Ishikawa (cell line): Measurements from ENCODE around the gene SIRT3.

Experiments
- CEBPB ChIP-seq: IDR thresholded peaks from 2 replicates; pipeline ENCODE4 v1.6.1; 2012
- CREB1 ChIP-seq: IDR thresholded peaks from 2 replicates; pipeline ENCODE4 v1.6.1; 2012; ENCODE audit warnings: low read depth
- EGR1 ChIP-seq: IDR thresholded peaks from 2 replicates; pipeline ENCODE4 v1.6.1; 2012
- EP300 ChIP-seq: IDR thresholded peaks from 2 replicates; pipeline ENCODE4 v1.6.1; 2012; ENCODE audit warnings: borderline replicate concordance
- FOXM1 ChIP-seq: IDR thresholded peaks from 2 replicates; pipeline ENCODE4 v1.6.1; 2012; ENCODE audit warnings: low read depth, borderline replicate concordance
- NFIC ChIP-seq: IDR thresholded peaks from 2 replicates; pipeline ENCODE4 v1.6.1; 2012
- RAD21 ChIP-seq: IDR thresholded peaks from 2 replicates; pipeline ENCODE4 v1.6.1; 2012; ENCODE audit warnings: low read depth
- TAF1 ChIP-seq: IDR thresholded peaks from 2 replicates; pipeline ENCODE4 v1.6.1; 2012; ENCODE audit warnings: low read depth, mild to moderate bottlenecking
- TCF12 ChIP-seq: IDR thresholded peaks from 2 replicates; pipeline ENCODE4 v1.6.1; 2012; ENCODE audit warnings: low read depth
- TEAD4 ChIP-seq: IDR thresholded peaks from 2 replicates; pipeline ENCODE4 v1.6.1; 2012
- YY1 ChIP-seq: IDR thresholded peaks from 2 replicates; pipeline ENCODE4 v1.6.1; 2012; ENCODE audit warnings: low read depth
- ZBTB7A ChIP-seq: IDR thresholded peaks from 2 replicates; pipeline ENCODE4 v1.6.1; 2012; ENCODE audit warnings: low read depth
- TF ChIP-seq, protein P1 (sequence below): IDR thresholded peaks from 2 replicates; pipeline ENCODE4 v1.6.1; 2012; ENCODE audit warnings: low read depth, mild to moderate bottlenecking
- TF ChIP-seq, protein P2 (sequence below): IDR thresholded peaks from 2 replicates; pipeline ENCODE4 v1.6.1; 2012
- TF ChIP-seq, protein P3 (sequence below): IDR thresholded peaks from 2 replicates; pipeline ENCODE4 v1.6.1; 2012

SIRT3 gene

DNA sequence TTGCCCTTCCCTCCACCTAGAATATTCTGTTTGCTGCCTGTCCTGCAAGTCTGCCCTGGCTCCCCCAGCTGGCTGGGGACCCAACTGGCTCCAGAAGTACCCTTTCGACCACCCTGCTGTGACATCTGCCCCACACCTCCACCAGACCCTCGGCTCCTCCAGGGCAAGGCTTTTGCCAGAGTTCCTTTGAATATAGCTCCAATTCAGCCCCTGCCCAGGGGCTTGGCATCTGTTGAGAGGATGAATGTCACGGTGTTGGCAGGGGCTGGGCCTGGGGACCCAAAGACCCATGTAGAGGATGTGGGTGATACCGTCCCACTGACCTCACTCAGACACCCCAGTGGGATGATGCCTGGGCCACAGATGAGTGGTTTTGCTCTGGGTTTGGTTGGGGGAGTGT lies 46.0 kb upstream of the SIRT3 start:
- TF ChIP-seq RAD21, result no peak
- no peak for TF ChIP-seq TCF12
- TF ChIP-seq, protein P1, sequence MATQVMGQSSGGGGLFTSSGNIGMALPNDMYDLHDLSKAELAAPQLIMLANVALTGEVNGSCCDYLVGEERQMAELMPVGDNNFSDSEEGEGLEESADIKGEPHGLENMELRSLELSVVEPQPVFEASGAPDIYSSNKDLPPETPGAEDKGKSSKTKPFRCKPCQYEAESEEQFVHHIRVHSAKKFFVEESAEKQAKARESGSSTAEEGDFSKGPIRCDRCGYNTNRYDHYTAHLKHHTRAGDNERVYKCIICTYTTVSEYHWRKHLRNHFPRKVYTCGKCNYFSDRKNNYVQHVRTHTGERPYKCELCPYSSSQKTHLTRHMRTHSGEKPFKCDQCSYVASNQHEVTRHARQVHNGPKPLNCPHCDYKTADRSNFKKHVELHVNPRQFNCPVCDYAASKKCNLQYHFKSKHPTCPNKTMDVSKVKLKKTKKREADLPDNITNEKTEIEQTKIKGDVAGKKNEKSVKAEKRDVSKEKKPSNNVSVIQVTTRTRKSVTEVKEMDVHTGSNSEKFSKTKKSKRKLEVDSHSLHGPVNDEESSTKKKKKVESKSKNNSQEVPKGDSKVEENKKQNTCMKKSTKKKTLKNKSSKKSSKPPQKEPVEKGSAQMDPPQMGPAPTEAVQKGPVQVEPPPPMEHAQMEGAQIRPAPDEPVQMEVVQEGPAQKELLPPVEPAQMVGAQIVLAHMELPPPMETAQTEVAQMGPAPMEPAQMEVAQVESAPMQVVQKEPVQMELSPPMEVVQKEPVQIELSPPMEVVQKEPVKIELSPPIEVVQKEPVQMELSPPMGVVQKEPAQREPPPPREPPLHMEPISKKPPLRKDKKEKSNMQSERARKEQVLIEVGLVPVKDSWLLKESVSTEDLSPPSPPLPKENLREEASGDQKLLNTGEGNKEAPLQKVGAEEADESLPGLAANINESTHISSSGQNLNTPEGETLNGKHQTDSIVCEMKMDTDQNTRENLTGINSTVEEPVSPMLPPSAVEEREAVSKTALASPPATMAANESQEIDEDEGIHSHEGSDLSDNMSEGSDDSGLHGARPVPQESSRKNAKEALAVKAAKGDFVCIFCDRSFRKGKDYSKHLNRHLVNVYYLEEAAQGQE, result no peak
- TF ChIP-seq NFIC, result no peak
- TF ChIP-seq ZBTB7A, result no peak
- TF ChIP-seq YY1, result no peak
- TF ChIP-seq, protein P2, sequence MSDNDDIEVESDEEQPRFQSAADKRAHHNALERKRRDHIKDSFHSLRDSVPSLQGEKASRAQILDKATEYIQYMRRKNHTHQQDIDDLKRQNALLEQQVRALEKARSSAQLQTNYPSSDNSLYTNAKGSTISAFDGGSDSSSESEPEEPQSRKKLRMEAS, result no peak
- no peak for TF ChIP-seq TEAD4
- no peak for TF ChIP-seq CREB1
- no peak for TF ChIP-seq EGR1
- TF ChIP-seq FOXM1, result no peak
- TF ChIP-seq, protein P3, sequence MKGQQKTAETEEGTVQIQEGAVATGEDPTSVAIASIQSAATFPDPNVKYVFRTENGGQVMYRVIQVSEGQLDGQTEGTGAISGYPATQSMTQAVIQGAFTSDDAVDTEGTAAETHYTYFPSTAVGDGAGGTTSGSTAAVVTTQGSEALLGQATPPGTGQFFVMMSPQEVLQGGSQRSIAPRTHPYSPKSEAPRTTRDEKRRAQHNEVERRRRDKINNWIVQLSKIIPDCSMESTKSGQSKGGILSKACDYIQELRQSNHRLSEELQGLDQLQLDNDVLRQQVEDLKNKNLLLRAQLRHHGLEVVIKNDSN, result no peak
- no peak for TF ChIP-seq CEBPB
- TF ChIP-seq EP300, result no peak
- no peak for TF ChIP-seq TAF1

GRCh38 chr11:281486-282161 lies 45.5 kb upstream of the SIRT3 start:
- TF ChIP-seq TCF12 (no peak), EGR1 (no peak), YY1 (no peak), RAD21 (no peak), CEBPB (no peak), TEAD4 (no peak), TAF1 (no peak), FOXM1 (no peak), CREB1 (no peak), ZBTB7A (no peak), NFIC (no peak), EP300 (no peak)
- TF ChIP-seq, protein P2, result no peak
- TF ChIP-seq, protein P1, result no peak
- TF ChIP-seq, protein P3, result no peak

DNA sequence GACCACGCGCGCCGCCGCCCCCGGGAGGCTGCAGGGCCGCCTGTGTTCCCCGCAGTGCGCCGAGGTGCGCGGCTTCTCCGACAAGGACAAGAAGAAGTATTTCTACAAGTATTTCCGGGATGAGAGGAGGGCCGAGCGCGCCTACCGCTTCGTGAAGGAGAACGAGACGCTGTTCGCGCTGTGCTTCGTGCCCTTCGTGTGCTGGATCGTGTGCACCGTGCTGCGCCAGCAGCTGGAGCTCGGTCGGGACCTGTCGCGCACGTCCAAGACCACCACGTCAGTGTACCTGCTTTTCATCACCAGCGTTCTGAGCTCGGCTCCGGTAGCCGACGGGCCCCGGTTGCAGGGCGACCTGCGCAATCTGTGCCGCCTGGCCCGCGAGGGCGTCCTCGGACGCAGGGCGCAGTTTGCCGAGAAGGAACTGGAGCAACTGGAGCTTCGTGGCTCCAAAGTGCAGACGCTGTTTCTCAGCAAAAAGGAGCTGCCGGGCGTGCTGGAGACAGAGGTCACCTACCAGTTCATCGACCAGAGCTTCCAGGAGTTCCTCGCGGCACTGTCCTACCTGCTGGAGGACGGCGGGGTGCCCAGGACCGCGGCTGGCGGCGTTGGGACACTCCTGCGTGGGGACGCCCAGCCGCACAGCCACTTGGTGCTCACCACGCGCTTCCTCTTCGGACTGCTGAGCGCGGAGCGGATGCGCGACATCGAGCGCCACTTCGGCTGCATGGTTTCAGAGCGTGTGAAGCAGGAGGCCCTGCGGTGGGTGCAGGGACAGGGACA lies 44.8 kb upstream of the SIRT3 start:
- TF ChIP-seq, protein P3, result no peak
- TF ChIP-seq TAF1, result no peak
- TF ChIP-seq CEBPB, result no peak
- no peak for TF ChIP-seq ZBTB7A
- TF ChIP-seq FOXM1, result no peak
- TF ChIP-seq CREB1, result no peak
- no peak for TF ChIP-seq TCF12
- TF ChIP-seq NFIC, result no peak
- TF ChIP-seq, protein P1, result no peak
- no peak for TF ChIP-seq EGR1
- TF ChIP-seq YY1, result no peak
- no peak for TF ChIP-seq EP300
- TF ChIP-seq, protein P2, result no peak
- no peak for TF ChIP-seq RAD21
- no peak for TF ChIP-seq TEAD4
